Measurements from ENCODE around the gene SLC8B1.
"Not testable (repeated sequence)": the region's sequence is repeated elsewhere in the genome, so short reads cannot be mapped to it uniquely, and the experiment has no call there.

The SLC8B1 gene

DNA sequence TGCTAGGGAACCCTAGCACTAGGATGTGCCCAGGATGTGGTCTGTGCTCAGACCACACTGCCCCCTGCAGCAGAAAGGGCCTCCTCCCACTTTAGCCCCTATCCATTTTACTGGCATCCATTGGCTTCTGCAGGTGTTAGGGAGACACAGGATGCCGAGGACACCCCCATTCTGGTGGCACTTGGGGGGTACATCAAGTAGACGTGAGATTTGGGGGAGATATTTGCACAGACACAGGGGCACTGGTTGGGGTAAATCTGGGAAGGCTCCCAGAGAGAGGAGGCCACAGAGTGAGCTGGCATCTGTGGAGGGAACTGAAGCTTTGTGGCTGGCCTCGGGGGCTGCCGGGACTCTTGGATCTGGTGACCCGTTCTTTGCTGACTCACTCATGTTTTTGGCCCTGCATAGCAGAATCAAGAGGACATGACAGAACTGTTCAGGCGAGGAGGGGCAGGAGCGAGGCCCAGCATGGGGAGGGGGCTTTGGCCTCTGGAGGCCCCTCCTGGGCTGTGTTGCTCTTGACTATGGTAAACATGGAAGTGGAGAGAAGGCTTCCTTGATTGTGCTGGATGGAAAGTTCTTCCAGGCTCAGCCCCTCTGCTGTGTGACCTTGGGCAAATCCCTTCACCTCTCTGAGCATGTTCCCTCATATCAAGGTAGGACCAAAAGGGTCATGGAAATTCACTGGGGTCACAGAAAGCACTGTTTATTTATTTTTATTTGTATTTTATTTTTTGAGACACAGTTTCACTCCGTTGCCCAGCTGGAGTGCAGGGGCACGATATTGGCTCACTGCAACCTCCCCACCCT, 25.2 kb upstream of the SLC8B1 start:
- Histone ChIP-seq H2AFZ (ENCODE audit: insufficient read depth, low read length, poor library complexity) (no peak overlapping the region), H3K23ac (ENCODE audit: low read length) (no peak overlapping the region), H2BK120ac (ENCODE audit: insufficient read depth, low read length, poor library complexity) (no peak overlapping the region), H3K14ac (ENCODE audit: low read length) (no peak overlapping the region), H3K18ac (ENCODE audit: low read length) (no peak overlapping the region), H3K4me2 (ENCODE audit: low read length) (peak overlapping the region; percentile 2), H3K27me3 (ENCODE audit: insufficient read depth, low read length) (no peaks in the 10 kb centered on the region), H2BK12ac (ENCODE audit: low read length) (no peak overlapping the region), H3K9ac (ENCODE audit: low read length) (no peak overlapping the region), H3K36me3 (ENCODE audit: control insufficient read depth in 1 of 2, insufficient read depth in 2 of 2, low read length in 2 of 2) (peaks cover 0 to 3% of the 10 kb centered on the region in 2 experiments), H4K8ac (ENCODE audit: low read depth, low read length) (no peak overlapping the region), H3K4me3 (ENCODE audit: low read depth, low read length) (no peak overlapping the region), H3K9me3 (ENCODE audit: insufficient read depth, low read depth, low read length) (no peaks in the 10 kb centered on the region), H3K79me2 (ENCODE audit: control insufficient read depth, insufficient read depth, low read length, poor library complexity) (peaks cover 5% of the 10 kb centered on the region), H3K4me1 (ENCODE audit: control insufficient read depth in 1 of 2, insufficient read depth in 2 of 2, low read length in 2 of 2) (peaks cover 7 to 12% of the 10 kb centered on the region in 2 experiments), H4K91ac (ENCODE audit: low read depth, low read length) (no peak overlapping the region), H2AK5ac (ENCODE audit: low read length) (no peak overlapping the region), H2BK5ac (ENCODE audit: low read depth, low read length, poor library complexity) (no peak overlapping the region), H3K79me1 (ENCODE audit: low read length) (peaks cover 6% of the 10 kb centered on the region), H3K27ac (ENCODE audit: low read depth, low read length) (no peak overlapping the region), H3K4ac (ENCODE audit: low read depth, low read length) (no peak overlapping the region), H4K12ac (ENCODE audit: low read depth, low read length) (no peak overlapping the region)
- peak in 1 of 2 donors; percentile 7 for DNase-seq
- no CpG with 5 or more reads among the region's 9 CpGs for WGBS (ENCODE audit: extremely low coverage, insufficient coverage, insufficient read length)

DNA sequence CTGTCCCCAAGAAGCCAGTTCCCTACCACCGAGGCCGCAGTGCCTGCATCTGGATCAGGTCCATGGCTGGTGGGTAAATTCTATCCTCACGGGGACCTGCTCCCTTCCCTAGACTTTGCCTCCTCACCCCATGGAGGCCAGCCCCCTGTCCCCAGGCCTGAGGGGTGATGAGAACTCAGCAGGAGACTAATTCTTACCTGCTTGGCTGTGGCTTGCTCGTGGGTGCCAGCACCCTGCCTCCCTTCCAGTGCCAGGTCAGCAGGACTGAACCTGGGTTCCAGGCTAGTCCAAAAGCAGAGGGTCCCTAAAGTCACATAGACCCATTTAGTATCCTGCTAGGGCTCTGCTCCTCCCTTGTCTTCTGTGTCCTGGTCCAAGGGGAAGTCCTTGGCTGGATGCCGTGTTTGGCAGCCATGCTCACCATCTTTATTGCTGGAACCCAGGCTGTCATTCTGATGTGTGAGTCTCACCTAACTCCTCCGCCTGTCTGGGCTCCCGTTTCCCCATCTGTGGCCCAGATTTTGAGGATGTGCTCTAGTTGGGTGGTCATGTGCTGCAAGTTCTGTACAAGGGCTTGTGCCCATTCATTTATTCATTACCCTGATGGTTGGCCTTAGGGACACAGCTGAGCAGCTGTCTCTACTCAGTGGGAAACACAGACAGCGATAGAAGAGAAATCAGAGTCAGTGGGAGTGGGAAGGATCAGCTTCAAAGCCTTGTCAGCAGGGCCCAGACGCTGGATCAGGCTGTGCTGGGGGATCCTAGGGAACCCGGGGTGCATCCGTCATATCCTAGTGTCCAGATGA, 24.4 kb upstream of the SLC8B1 start:
- no peak for DNase-seq
- Histone ChIP-seq H3K4me2 (ENCODE audit: low read length) (peak overlapping the region; percentile 80), H3K9ac (ENCODE audit: low read length) (peak overlapping the region; percentile 28), H3K27ac (ENCODE audit: low read depth, low read length) (no peak overlapping the region), H3K23ac (ENCODE audit: low read length) (no peak overlapping the region), H2AK5ac (ENCODE audit: low read length) (no peak overlapping the region), H3K27me3 (ENCODE audit: insufficient read depth, low read length) (no peaks in the 10 kb centered on the region), H3K4ac (ENCODE audit: low read depth, low read length) (no peak overlapping the region), H4K12ac (ENCODE audit: low read depth, low read length) (no peak overlapping the region), H2BK120ac (ENCODE audit: insufficient read depth, low read length, poor library complexity) (no peak overlapping the region), H3K14ac (ENCODE audit: low read length) (peak overlapping the region; percentile 71), H2BK5ac (ENCODE audit: low read depth, low read length, poor library complexity) (no peak overlapping the region), H2BK12ac (ENCODE audit: low read length) (no peak overlapping the region), H3K79me1 (ENCODE audit: low read length) (peaks cover 6% of the 10 kb centered on the region), H3K79me2 (ENCODE audit: control insufficient read depth, insufficient read depth, low read length, poor library complexity) (peaks cover 5% of the 10 kb centered on the region), H3K36me3 (ENCODE audit: control insufficient read depth in 1 of 2, insufficient read depth in 2 of 2, low read length in 2 of 2) (peaks cover 0 to 3% of the 10 kb centered on the region in 2 experiments), H3K9me3 (ENCODE audit: insufficient read depth, low read depth, low read length) (no peaks in the 10 kb centered on the region), H3K18ac (ENCODE audit: low read length) (peak overlapping the region; percentile 69), H4K91ac (ENCODE audit: low read depth, low read length) (peak overlapping the region; percentile 48), H2AFZ (ENCODE audit: insufficient read depth, low read length, poor library complexity) (peak overlapping the region; percentile 94), H4K8ac (ENCODE audit: low read depth, low read length) (peak overlapping the region; percentile 88), H3K4me3 (ENCODE audit: low read depth, low read length) (peak overlapping the region; percentile 89), H3K4me1 (ENCODE audit: control insufficient read depth in 1 of 2, insufficient read depth in 2 of 2, low read length in 2 of 2) (peaks cover 7 to 12% of the 10 kb centered on the region in 2 experiments)
- no CpG with 5 or more reads among the region's 11 CpGs for WGBS (ENCODE audit: extremely low coverage, insufficient coverage, insufficient read length)

DNA sequence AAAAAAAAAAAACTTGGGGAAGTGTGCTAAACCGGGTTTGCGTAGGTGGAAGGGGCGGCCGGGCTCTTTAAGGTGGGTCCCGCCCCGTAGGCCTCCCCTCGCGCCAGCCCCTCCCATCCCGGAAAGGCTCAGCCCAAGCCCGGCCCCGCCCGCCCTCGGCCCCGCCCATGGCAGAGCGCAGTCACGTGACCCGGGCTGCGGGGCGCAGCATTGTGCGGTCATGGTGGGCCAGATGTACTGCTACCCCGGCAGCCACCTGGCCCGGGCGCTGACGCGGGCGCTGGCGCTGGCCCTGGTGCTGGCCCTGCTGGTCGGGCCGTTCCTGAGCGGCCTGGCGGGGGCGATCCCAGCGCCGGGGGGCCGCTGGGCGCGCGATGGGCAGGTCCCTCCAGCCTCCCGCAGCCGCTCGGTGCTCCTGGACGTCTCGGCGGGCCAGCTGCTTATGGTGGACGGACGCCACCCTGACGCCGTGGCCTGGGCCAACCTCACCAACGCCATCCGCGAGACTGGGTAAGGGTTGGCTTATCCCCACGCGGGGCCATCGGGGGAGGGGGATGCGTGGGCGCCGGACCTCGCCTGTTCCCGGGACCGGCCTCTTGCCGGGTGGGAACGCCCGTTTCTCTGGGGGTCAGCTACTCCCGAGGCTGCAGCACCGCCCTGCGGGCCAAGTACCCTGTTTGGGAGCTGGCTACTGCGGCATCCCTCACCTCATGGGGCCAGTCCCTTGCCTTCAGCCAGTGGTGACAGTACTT, 23.6 kb upstream of the SLC8B1 start, which contains the start of gene PLBD2:
Gene PLBD2, plus strand, starts transcription at position 207 of the 752 bp plus-strand sequence. Its CDS starts 14 bp downstream, at position 221.
- peak; percentile 95 to 96 for DNase-seq
- WGBS (ENCODE audit: extremely low coverage, insufficient coverage, insufficient read length), result no CpG with 5 or more reads among the region's 67 CpGs
- H2BK120ac ChIP-seq (ENCODE audit: insufficient read depth, low read length, poor library complexity), result peak within 1 kb of the TSS; percentile 58
- H3K4ac ChIP-seq (ENCODE audit: low read depth, low read length), result peak within 1 kb of the TSS; percentile 13
- peak within 1 kb of the TSS; percentile 88 for H4K8ac ChIP-seq (ENCODE audit: low read depth, low read length)
- H3K27ac ChIP-seq (ENCODE audit: low read depth, low read length), result no peak within 1 kb of the TSS
- no peak within 1 kb of the TSS for H2BK5ac ChIP-seq (ENCODE audit: low read depth, low read length, poor library complexity)
- peak within 1 kb of the TSS; percentile 80 for H3K4me2 ChIP-seq (ENCODE audit: low read length)
- peaks cover 6% of the 10 kb centered on the region for H3K79me1 ChIP-seq (ENCODE audit: low read length)
- H3K4me3 ChIP-seq (ENCODE audit: low read depth, low read length), result peak within 1 kb of the TSS; percentile 89
- H3K9me3 ChIP-seq (ENCODE audit: insufficient read depth, low read depth, low read length), result no peaks in the 10 kb centered on the region
- no peak within 1 kb of the TSS for H3K23ac ChIP-seq (ENCODE audit: low read length)
- peaks cover 0 to 3% of the 10 kb centered on the region in 2 experiments for H3K36me3 ChIP-seq (ENCODE audit: control insufficient read depth in 1 of 2, insufficient read depth in 2 of 2, low read length in 2 of 2)
- peaks cover 5% of the 10 kb centered on the region for H3K79me2 ChIP-seq (ENCODE audit: control insufficient read depth, insufficient read depth, low read length, poor library complexity)
- peak within 1 kb of the TSS; percentile 74 for H4K12ac ChIP-seq (ENCODE audit: low read depth, low read length)
- H2BK12ac ChIP-seq (ENCODE audit: low read length), result peak within 1 kb of the TSS; percentile 24
- peaks cover 7 to 12% of the 10 kb centered on the region in 2 experiments for H3K4me1 ChIP-seq (ENCODE audit: control insufficient read depth in 1 of 2, insufficient read depth in 2 of 2, low read length in 2 of 2)
- peak within 1 kb of the TSS; percentile 77 for H3K14ac ChIP-seq (ENCODE audit: low read length)
- no peaks in the 10 kb centered on the region for H3K27me3 ChIP-seq (ENCODE audit: insufficient read depth, low read length)
- peak within 1 kb of the TSS; percentile 74 for H3K18ac ChIP-seq (ENCODE audit: low read length)
- peak within 1 kb of the TSS; percentile 94 for H2AFZ ChIP-seq (ENCODE audit: insufficient read depth, low read length, poor library complexity)
- peak within 1 kb of the TSS; percentile 28 for H3K9ac ChIP-seq (ENCODE audit: low read length)
- H2AK5ac ChIP-seq (ENCODE audit: low read length), result no peak within 1 kb of the TSS
- H4K91ac ChIP-seq (ENCODE audit: low read depth, low read length), result peak within 1 kb of the TSS; percentile 48

GRCh38 chr12:113354192-113354591, 19.3 kb upstream of the SLC8B1 start:
- H3K9me3 ChIP-seq (ENCODE audit: insufficient read depth, low read depth, low read length); H3K79me2 ChIP-seq (ENCODE audit: control insufficient read depth, insufficient read depth, low read length, poor library complexity); H2BK12ac ChIP-seq (ENCODE audit: low read length); H4K12ac ChIP-seq (ENCODE audit: low read depth, low read length); H3K18ac ChIP-seq (ENCODE audit: low read length); H3K4me3 ChIP-seq (ENCODE audit: low read depth, low read length); H2BK5ac ChIP-seq (ENCODE audit: low read depth, low read length, poor library complexity); H4K91ac ChIP-seq (ENCODE audit: low read depth, low read length); H3K36me3 ChIP-seq (ENCODE audit: control insufficient read depth in 1 of 2, insufficient read depth in 2 of 2, low read length in 2 of 2); H3K14ac ChIP-seq (ENCODE audit: low read length); DNase-seq; H3K27me3 ChIP-seq (ENCODE audit: insufficient read depth, low read length); H3K4ac ChIP-seq (ENCODE audit: low read depth, low read length); H4K8ac ChIP-seq (ENCODE audit: low read depth, low read length); H2BK120ac ChIP-seq (ENCODE audit: insufficient read depth, low read length, poor library complexity); H3K79me1 ChIP-seq (ENCODE audit: low read length); H3K23ac ChIP-seq (ENCODE audit: low read length); H2AFZ ChIP-seq (ENCODE audit: insufficient read depth, low read length, poor library complexity); H3K4me1 ChIP-seq (ENCODE audit: control insufficient read depth in 1 of 2, insufficient read depth in 2 of 2, low read length in 2 of 2); H3K4me2 ChIP-seq (ENCODE audit: low read length); H2AK5ac ChIP-seq (ENCODE audit: low read length); H3K27ac ChIP-seq (ENCODE audit: low read depth, low read length); H3K9ac ChIP-seq (ENCODE audit: low read length): not testable (repeated sequence)
- no CpG with 5 or more reads among the region's 7 CpGs for WGBS (ENCODE audit: extremely low coverage, insufficient coverage, insufficient read length)

Measured in trophoblast cell (in vitro differentiated cells and primary cell).